NCI-H748 (cell line): ENCODE measurements around the gene CHD5.
"Not testable (repeated sequence)": the region's sequence is repeated elsewhere in the genome, so short reads cannot be mapped to it uniquely, and the experiment has no call there.

Experiments
- DNase-seq: peaks from one replicate; lab custom pipeline; 2025; ENCODE audit not compliant: unreplicated experiment; lab: John Stamatoyannopoulos, UW

The CHD5 gene

DNA sequence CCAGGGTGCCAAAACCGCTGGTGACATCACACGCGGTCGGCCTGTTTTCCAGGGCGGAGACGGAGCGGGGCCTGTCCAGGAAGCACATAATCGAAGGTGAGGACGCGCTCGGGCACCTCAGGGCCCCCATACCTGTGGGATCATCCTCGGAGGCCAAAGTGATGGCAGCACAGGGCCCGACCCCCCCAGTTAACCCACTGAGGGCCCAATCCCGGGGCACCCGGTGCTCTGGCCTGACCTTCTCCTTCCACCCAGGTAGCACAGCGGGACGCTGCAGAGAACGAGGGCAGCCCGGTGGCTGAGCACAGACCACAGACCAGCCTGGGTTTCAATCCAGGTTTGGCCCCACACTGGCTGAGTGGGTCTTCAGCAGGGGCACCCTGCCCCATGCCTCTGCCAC lies 91.2 kb downstream of the CHD5 start:
- no peak for DNase-seq

- DNase-seq, result no peak
Observed at GRCh38 chr1:6087958-6088357, 92.2 kb downstream of the CHD5 start.

GRCh38 chr1:6087377-6087772 lies 92.7 kb downstream of the CHD5 start:
- DNase-seq, result no peak

DNA sequence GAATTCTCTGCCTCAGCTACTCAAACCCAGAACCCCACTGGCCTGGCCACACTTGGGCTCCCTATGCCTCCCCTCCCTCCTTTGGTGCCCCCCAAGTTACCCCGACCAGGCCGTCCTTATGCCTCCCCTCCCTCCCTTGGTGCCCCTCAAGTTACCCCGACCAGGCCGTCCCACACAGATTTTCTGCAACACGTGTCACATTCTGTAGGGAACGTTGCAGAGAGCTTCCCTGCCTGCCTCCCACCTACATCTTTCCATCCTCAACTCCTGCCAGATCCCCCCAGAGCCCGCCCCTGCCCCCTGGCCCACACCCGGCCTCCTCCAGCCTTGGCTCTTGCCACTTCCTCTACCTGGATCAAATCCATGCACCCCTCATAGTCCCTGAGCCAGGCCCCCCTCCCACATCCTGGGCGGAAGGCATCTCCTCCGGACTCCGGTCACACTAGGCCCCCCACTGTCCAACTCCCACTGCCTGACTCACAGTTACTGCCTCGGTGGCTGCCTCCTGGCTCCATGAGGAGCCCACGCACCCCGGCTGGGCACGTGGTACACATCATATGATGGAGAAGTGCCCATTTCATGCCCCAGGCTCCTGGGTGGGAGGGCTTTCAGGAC lies 93.3 kb downstream of the CHD5 start:
- DNase-seq, result no peak

DNA sequence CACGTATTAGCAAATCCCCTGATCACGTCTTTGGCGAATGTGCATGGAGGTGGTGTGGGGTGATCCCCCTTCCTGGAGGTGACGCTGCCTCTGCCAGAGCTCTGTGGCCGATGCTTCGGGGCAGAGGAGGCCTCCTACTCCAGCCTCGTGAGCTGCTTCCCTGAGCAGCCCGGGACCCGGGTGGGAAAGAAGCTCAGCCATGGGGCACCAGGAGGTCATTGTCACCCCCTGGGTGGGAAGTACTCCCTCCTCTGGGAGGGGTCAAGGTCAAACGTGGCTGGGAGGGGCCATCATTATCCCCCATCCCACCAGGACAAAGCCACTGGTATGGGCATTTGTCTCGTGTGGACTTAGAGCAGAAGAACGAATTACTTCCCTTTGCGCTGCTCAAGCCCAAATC lies 93.8 kb downstream of the CHD5 start:
- DNase-seq, result no peak

DNA sequence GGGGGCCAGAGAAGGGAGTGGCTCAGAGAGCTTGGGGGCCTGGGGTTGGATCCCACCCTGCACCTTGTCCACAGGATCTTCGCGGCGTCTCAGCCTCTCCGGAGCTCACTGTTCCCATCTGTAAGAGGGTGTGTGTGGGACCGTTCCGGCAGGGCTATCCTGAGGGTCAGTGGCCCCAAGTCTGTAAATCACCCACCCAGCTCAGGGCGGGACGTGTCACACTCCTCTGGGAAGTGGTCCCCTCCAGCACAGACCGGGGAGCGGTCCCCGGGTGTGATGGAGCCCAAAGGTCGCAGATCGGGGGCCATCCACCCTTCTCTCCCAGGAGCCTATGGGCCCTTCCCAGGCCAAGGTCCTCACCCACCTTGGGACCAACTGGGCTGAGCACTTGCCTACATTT lies 94.5 kb downstream of the CHD5 start:
- no peak for DNase-seq

DNA sequence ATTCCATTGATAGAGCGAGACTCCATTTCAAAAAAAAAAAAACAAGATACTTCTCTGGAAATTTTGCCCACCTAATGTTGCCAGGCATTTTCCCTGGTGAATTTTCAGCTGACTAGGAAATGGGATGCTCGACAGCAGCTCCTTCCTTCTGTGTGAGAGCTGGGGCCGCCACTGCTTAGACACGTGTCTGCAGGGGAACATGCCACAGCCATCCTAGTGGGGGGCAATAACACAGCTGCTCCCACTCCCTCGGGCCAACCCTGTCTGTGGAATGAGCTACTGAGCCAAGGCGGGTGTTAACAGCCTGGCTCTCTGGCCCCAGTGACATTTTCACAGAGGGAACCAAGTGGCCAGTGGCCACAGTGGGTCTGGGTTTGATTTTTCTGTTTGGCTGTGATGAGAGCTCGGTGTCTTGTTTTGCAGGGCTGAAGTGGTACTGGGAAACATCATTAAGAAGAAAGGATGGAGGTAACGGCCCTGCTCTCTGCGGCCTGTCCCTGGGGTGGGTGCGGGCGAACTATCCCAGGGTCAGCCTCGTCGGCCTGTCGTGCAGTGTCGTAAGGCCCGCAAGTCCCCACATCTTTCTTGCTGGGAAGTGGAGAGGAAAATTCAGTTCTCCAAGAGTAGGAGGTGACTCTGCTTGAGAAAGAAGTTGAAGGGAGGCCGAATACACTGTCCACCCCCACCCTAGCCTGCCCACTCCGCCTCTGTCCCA lies 95.2 kb downstream of the CHD5 start:
- no peak for DNase-seq

DNA sequence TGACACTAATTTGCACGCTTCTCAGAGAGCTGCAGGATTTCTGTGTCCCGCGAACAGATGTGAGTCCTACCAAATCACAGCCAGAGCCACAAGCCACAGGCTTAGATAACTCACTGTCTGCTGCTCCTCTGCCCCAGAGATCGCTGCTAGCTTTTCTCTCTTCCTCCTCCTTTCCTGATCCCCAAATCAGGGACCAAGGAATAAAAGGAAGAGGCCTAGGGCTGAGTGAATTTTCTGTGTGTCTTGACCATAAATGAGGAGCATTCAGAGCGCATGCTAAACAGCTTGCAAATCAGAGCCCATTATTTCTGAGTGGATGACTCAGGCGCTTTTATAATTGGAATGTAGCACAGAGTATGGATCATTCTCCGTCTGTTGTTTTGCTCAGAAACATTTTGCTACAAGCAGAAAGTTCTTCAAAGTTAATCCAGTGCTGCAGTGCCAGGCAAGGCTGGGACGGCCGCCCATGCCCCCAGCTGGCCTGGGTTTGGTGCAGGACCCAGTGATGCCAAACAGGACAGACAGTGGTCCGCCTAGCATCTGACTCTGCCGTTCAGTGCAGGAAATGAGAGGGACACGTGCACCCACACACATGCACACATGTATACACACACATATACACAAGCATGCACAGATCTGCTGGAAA lies 96.2 kb downstream of the CHD5 start:
- no peak for DNase-seq

DNA sequence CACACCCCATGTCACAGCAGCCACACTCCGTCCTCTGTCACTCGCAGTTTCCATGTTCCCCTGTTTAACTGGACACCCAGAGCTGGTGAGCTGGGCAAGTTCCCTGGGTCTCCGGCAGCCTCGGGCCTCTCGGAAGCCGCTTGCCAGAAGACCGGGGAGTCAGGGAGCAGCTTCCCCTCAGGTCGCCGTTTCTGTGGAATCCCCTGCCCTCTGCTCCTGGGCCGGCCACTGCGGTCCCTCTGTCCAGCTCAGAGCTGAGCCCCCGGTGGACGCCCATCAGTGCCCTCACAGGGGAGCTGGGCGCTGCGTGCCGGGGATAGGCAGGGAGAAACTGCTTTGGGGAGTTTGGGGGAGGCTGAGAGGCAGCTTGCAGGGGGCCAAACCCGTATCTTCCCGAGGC lies 96.7 kb downstream of the CHD5 start:
- no peak for DNase-seq

GRCh38 chr1:6082430-6082971 lies 97.6 kb downstream of the CHD5 start:
- DNase-seq, result no peak

- no peak for DNase-seq
Observed at GRCh38 chr1:6081901-6082300, 98.2 kb downstream of the CHD5 start.

DNA sequence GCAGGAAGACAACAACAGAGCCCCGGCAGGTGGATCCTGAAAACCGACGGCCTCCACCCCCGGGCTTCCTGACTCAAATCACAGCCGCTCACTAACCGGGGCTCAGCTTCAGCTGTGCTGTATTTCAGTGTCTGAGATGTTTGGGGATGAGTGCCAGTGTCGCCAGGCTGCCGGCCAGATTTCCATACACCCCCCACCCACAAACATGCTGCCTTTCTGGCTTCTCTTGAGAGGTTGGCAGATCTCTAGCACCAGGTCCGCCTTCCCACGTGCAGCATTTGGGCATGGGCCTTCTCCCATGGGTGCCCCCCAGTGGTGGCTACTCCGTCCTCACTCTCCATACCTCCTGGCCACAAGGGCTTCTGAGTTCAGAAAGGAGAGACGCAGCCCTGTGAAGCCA lies 99.7 kb downstream of the CHD5 start:
- no peak for DNase-seq

GRCh38 chr1:6077919-6078318 lies 102.2 kb downstream of the CHD5 start:
- DNase-seq, result no peak

DNA sequence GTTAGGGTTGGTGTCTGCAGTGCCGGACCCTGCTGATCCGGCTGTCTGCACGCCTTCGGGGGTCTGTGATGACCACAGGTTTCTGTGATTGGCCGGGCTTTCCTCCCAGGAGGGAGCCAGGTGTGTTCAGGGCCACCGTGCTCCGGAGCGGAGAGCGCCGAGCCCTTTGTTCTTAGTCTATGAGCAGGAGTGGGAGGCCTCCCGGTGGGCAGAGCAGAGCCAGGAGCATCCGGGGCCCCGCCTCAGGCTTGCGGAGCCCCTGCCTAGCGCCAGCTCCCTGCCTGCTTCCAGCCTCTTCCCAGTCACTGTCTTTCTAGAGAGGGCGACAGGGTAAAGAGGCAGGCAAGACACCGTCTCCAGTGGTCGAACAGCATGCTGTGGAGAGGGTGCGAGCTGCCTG lies 102.6 kb downstream of the CHD5 start:
- no peak for DNase-seq

GRCh38 chr1:6077061-6077460 lies 103.1 kb downstream of the CHD5 start:
- DNase-seq, result not testable (repeated sequence)

DNA sequence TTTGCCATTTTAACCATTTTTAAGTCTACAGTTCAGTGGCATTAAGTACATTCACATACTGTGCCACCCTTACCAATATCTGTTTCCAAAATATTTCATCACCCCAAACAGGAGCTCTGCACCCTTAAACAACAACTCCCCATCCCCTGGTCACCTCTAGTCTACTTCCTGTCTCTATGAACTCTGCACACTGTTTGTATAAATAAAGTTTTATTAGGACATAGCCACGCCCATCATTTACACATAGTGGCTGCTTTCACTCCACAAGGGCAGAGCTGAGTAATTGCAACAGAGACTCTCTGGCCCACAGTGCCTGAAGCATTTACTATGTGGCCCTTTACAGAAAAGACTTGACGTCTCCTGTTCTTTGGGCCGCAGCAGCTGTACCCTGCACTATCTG lies 104.4 kb downstream of the CHD5 start:
- DNase-seq, result no peak

DNA sequence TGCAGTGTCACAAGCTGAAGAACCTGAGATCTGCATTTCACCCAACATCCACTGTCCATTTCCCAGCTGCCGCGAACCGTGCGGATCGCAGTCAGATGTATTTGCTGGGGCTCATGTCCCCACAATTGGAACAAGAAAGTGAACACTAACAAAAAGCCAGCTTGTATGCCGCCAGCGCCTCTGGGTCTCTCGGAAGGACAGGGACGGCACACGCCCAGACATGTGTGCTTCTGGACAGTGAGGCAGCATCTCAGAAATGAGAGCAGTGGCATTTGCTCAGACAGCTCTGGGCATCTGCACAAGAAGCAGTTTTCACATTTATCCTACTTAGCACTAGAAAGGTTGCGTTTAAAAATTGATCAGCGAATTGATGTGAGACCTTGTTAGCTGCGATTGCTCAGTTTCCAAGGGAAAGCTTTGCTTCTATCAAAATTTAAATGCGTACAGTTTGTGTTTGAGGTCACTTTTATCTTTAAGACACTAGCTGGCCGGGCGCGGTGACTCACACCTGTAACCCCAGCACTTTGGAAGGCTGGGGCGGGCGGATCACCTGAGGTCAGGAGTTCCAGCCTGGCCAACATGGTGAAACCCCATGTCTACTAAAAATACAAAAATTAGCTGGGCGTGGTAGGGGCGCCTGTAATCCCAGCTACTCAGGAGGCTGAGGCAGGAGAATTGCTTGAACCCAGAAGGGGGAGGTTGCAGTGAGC lies 105.8 kb downstream of the CHD5 start:
- DNase-seq, result no peak

DNA sequence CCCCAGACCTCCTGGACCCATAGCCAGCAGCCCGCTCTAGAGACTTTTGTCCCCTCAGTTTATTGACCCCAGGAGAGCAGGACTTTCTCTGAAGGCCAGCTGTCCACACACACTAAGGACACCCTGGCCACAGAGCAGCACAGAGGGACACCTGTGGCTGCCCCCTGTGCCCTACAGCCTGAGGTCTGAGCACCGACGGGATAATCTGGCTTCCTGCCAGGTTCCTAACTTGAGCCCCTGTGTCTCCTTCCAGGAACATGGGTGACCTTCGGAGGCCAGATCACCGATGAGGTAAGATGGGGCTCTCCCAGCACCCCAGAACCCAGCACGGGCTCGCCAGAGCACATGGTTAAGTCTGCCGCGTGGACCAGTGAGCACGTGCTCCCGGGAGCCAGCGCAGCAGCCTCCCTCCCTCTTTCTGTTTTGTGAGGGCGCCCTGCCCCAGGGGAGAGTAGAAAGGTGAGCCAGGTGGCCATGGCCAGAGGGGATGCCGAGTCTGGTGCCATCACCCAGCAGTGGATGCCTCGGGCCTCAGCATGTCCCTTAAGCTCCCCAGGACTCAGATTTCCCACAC lies 106.6 kb downstream of the CHD5 start:
- DNase-seq, result no peak

DNA sequence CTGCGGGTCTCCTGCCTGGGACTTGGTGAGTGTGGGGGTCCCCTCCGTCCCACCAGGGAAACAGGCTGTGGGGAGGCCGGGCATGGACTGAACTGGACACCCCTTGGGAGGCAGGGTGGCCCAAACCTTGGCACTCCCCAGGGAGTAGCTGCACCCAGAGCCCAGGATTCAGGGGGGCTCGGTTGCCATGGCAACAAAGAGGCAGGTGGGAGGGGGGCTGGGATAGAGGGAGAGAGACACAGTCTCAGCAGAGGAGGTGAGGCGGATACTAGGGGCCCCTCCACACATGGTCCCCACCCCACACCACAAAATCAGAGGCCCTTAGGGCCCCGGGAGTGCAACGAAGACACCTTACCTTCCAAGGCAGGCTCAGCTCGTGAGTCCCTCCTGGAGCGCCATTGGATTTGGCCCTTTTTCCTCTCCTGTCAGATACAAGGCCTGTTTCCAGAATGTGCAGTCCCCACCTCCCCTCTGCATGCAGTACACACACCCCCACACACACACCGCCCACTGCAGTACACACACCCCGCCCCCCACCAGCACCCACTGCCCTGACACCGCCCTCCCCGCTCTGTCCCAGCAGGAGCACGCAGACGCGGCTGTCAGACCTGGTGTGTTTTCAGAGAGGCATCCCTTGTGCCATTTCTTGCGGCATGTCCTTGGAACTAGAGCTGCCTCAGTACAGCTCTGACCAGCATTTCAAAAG lies 107.2 kb downstream of the CHD5 start:
- no peak for DNase-seq

GRCh38 chr1:6071219-6071618 lies 108.9 kb downstream of the CHD5 start:
- no peak for DNase-seq
